SK-N-SH (cell line): ENCODE measurements around the gene MATK. TPM values are rescaled to one million over a fixed set of nuclear protein-coding genes. Genes with fewer than 3 reads are reported as not detected.

ENCODE experiments used
- CTCF ChIA-PET: fragments of 300-600, 350-600 bp; formaldehyde crosslinking; extraction: SDS; loops from one replicate; lab custom pipeline; 2021; lab: Yijun Ruan, JAX
- POLR2A ChIA-PET: fragments of 350-600 bp; sonication (Branson Sonifier 250); formaldehyde crosslinking; extraction: SDS; loops from one replicate; lab custom pipeline; 2020; ENCODE audit warnings: antibody characterized with exemption, inconsistent platforms; lab: Yijun Ruan, JAX
- DNase-seq: peaks from one replicate; pipeline ENCODE4 v3.0.0; 2012
- H2AFZ ChIP-seq: fragments of 200-600 bp; sonication (generic); 2 replicates; pipeline ENCODE4 v1.8.1; 2016; ENCODE audit warnings: antibody characterized with exemption, mild to moderate bottlenecking, low read depth
- H3F3A ChIP-seq: fragments of 200-600 bp; sonication (generic); replicated peaks from 2 replicates; pipeline ENCODE3; 2016; ENCODE audit warnings: antibody characterized with exemption, mild to moderate bottlenecking; ENCODE audit not compliant: insufficient read depth
- H3K27ac ChIP-seq, 2 experiments: fragments of 200-500 bp in 1 of 2; fragments of 200-600 bp in 1 of 2; sonication (Bioruptor generic) in 1 of 2; sonication (generic), shearing (Covaris generic) in 1 of 2; 2 replicates each; pipeline versions ENCODE4 v1.5.1 to v1.6.1; 2014 to 2016; ENCODE audit warnings: low read depth in 2 of 2, inconsistent platforms in 1 of 2, low read length in 1 of 2, mild to moderate bottlenecking in 1 of 2, mixed read lengths in 1 of 2
- H3K27me3 ChIP-seq: fragments of 200-600 bp; sonication (generic), shearing (Covaris generic); 2 replicates; pipeline ENCODE4 v1.6.1; 2016; ENCODE audit warnings: mixed run types; ENCODE audit not compliant: insufficient read depth
- H3K36me3 ChIP-seq, 2 experiments: fragments of 200-500 bp in 1 of 2; fragments of 200-600 bp in 1 of 2; sonication (Bioruptor generic) in 1 of 2; sonication (generic) in 1 of 2; replicated peaks in 1 of 2; 2 replicates each; pipeline versions ENCODE3 to v1.5.1; 2014 to 2016; ENCODE audit warnings: low read length in 1 of 2, mild to moderate bottlenecking in 1 of 2; ENCODE audit not compliant: insufficient read depth in 2 of 2, control insufficient read depth in 1 of 2
- H3K4me1 ChIP-seq, 2 experiments: fragments of 200-500 bp in 1 of 2; fragments of 200-600 bp in 1 of 2; sonication (Bioruptor generic) in 1 of 2; sonication (generic), shearing (Covaris generic) in 1 of 2; 2 replicates each; pipeline versions ENCODE4 v1.5.1 to v1.6.1; 2014 to 2016; ENCODE audit warnings: low read depth in 1 of 2, low read length in 1 of 2, mixed run types in 1 of 2; ENCODE audit not compliant: insufficient read depth in 2 of 2, control insufficient read depth in 1 of 2
- H3K4me2 ChIP-seq: fragments of 200-600 bp; sonication (generic), shearing (Covaris generic); 2 replicates; pipeline ENCODE4 v1.6.1; 2017; ENCODE audit warnings: mixed run types
- H3K4me3 ChIP-seq, 2 experiments: fragments of 200-500 bp in 1 of 2; fragments of 200-600 bp in 1 of 2; sonication (Bioruptor generic) in 1 of 2; sonication (generic), shearing (Covaris generic) in 1 of 2; 2 replicates each; pipeline versions ENCODE4 v1.5.1 to v1.8.1; 2014 to 2016; ENCODE audit warnings: low read depth in 2 of 2, inconsistent platforms in 1 of 2, low read length in 1 of 2, mild to moderate bottlenecking in 1 of 2, mixed read lengths in 1 of 2, moderate library complexity in 1 of 2
- H3K79me2 ChIP-seq: fragments of 200-600 bp; sonication (generic); 2 replicates; pipeline ENCODE4 v1.8.1; 2017; ENCODE audit warnings: mild to moderate bottlenecking; ENCODE audit not compliant: insufficient read depth
- H3K9ac ChIP-seq: fragments of 200-600 bp; sonication (generic); 2 replicates; pipeline ENCODE4 v1.6.1; 2017; ENCODE audit warnings: mixed run types
- H3K9me2 ChIP-seq: fragments of 200-600 bp; sonication (generic); 2 replicates; pipeline ENCODE4 v1.6.1; 2017; ENCODE audit warnings: mixed run types
- H3K9me3 ChIP-seq: fragments of 200-600 bp; sonication (generic); 2 replicates; pipeline ENCODE4 v1.6.1; 2017; ENCODE audit warnings: mixed run types, mild to moderate bottlenecking, moderate library complexity
- H4K20me1 ChIP-seq: fragments of 200-600 bp; sonication (generic); 2 replicates; pipeline ENCODE4 v1.6.1; 2017; ENCODE audit warnings: mild to moderate bottlenecking, mixed run types; ENCODE audit not compliant: insufficient read depth
- CHD2 ChIP-seq: fragments of 150-350 bp; IDR thresholded peaks from 2 replicates; pipeline ENCODE4 v1.6.1; 2018; ENCODE audit warnings: low read length; ENCODE audit not compliant: partially characterized antibody
- CTCF ChIP-seq: fragments of 200-600 bp; sonication (generic); IDR thresholded peaks from 2 replicates; pipeline ENCODE4 v1.6.1; 2017; ENCODE audit warnings: antibody characterized with exemption, mild to moderate bottlenecking, moderate library complexity
- EP300 ChIP-seq, 2 experiments: IDR thresholded peaks; 2 replicates each; pipeline versions ENCODE4 v1.4.0 to v1.6.1; 2012; ENCODE audit warnings: borderline replicate concordance in 1 of 2, low read depth in 1 of 2, low read length in 1 of 2
- FOSL2 ChIP-seq: IDR thresholded peaks from 2 replicates; pipeline ENCODE4 v1.4.0; 2012; ENCODE audit warnings: low read depth, mild to moderate bottlenecking, moderate library complexity, borderline replicate concordance
- FOXJ3 ChIP-seq: sonication (generic); formaldehyde crosslinking; IDR thresholded peaks from 2 replicates; pipeline ENCODE4 v1.5.1; 2020; ENCODE audit warnings: mild to moderate bottlenecking, missing genetic modification reagents
- FOXM1 ChIP-seq: IDR thresholded peaks from 2 replicates; pipeline ENCODE4 v1.4.0; 2012; ENCODE audit warnings: low read depth, mild to moderate bottlenecking
- GATA2 ChIP-seq: sonication (generic); formaldehyde crosslinking; IDR thresholded peaks from 2 replicates; pipeline ENCODE4 v1.5.0; 2020; ENCODE audit warnings: mild to moderate bottlenecking, missing genetic modification reagents
- JUND ChIP-seq: IDR thresholded peaks from 2 replicates; pipeline ENCODE4 v1.4.0; 2012
- MEF2A ChIP-seq: IDR thresholded peaks from 2 replicates; pipeline ENCODE4 v1.4.0; 2012; ENCODE audit warnings: low read depth, borderline replicate concordance
- MXI1 ChIP-seq: IDR thresholded peaks from 2 replicates; pipeline ENCODE4 v1.6.1; 2012; ENCODE audit warnings: mild to moderate bottlenecking, low read depth, low read length, improper control_type of control experiment
- NFIC ChIP-seq: IDR thresholded peaks from 2 replicates; pipeline ENCODE4 v1.4.0; 2012; ENCODE audit warnings: borderline replicate concordance
- PBX3 ChIP-seq: IDR thresholded peaks from 2 replicates; pipeline ENCODE4; 2012
- RCOR1 ChIP-seq: fragments of 150-350 bp; IDR thresholded peaks from 2 replicates; pipeline ENCODE4 v1.6.1; 2017; ENCODE audit warnings: antibody characterized with exemption, low read length
- RFX5 ChIP-seq: IDR thresholded peaks from 2 replicates; pipeline ENCODE4 v1.6.1; 2012; ENCODE audit warnings: mild to moderate bottlenecking, improper control_type of control experiment, low read length
- TCF12 ChIP-seq: IDR thresholded peaks from 2 replicates; pipeline ENCODE4 v1.4.0; 2012
- USF1 ChIP-seq: IDR thresholded peaks from 2 replicates; pipeline ENCODE4 v1.4.0; 2012; ENCODE audit warnings: low read depth, borderline replicate concordance
- YY1 ChIP-seq: IDR thresholded peaks from 2 replicates; pipeline ENCODE4 v1.4.0; 2012; ENCODE audit warnings: low read depth, mild to moderate bottlenecking
- WGBS: methylation state at CpG from one replicate; pipeline ENCODE4 v1.1.6; 2017; ENCODE audit warnings: low lambda C conversion rate; 5-methylcytosine and 5-hydroxymethylcytosine counted together
- polyA plus RNA-seq, 3 experiments: library from polyadenylated mRNA; depleted of rRNA; stranded (reverse); fragments of >200 nt; gene quantifications; 2 replicates each; pipeline ENCODE4 v1.2.3, GENCODE V29; 2012

MATK gene
- polyA plus RNA-seq, 1 of the 3 experiments (the other 2 are of a cell fraction), result not detected

- Histone ChIP-seq H3K9me2 (no peaks in the 10 kb centered on the region), H3K79me2 (no peaks in the 10 kb centered on the region), H3K27me3 (peaks cover 33% of the 10 kb centered on the region)
- POLR2A ChIA-PET, result no interaction called here
- no peak for DNase-seq
- no peak for TF ChIP-seq FOXJ3 (CRISPR knock-in tag)
- no peak for TF ChIP-seq YY1
- no peak for TF ChIP-seq TCF12
- TF ChIP-seq RFX5, result no peak
- no peak for TF ChIP-seq MEF2A
- no peak for TF ChIP-seq RCOR1
- TF ChIP-seq FOXM1, result no peak
- TF ChIP-seq GATA2, result no peak
- TF ChIP-seq USF1, result no peak
- TF ChIP-seq NFIC, result no peak
- no peak for TF ChIP-seq MXI1
- no peak for TF ChIP-seq PBX3
- TF ChIP-seq CHD2, result no peak
- no peak for TF ChIP-seq EP300 (IDR thresholded peaks at IDR 0.05; ENCODE audit: borderline replicate concordance in 1 of 2, low read depth in 1 of 2, low read length in 1 of 2)
- TF ChIP-seq JUND, result no peak
- no peak for TF ChIP-seq FOSL2
- TF ChIP-seq, all 33 proteins: peak for 0
- Histone ChIP-seq H3F3A (no peaks in the 10 kb centered on the region), H3K4me3 (no peak overlapping the region), H3K4me2 (no peak overlapping the region; the same call in 1 of the 2 replicates), H3K9ac (no peak overlapping the region), H3K4me1 (no peaks in the 10 kb centered on the region; a peak in 1 of 4 replicates), H4K20me1 (no peaks in the 10 kb centered on the region), H3K9me3 (peaks cover 9% of the 10 kb centered on the region), H2AFZ (no peak overlapping the region), H3K27ac (no peak overlapping the region), H3K36me3 (no peaks in the 10 kb centered on the region)
- 6% methylated on average over 13 of the region's 47 CpGs for whole genome bisulfite sequencing
- CTCF ChIA-PET, result interaction anchor here (2.6 kb wide), 1 partner anchor 37 kb away, joined by 26 read pairs; no protein-coding TSS in a partner anchor
Measured at GRCh38 chr19:3785451-3785937, 687 bp downstream of the MATK start.

GRCh38 chr19:3784607-3785450, 1.4 kb downstream of the MATK start:
- no peak overlapping the region for H3K4me3 ChIP-seq
- ChIA-PET CTCF (interaction anchor here (0.9 to 2.6 kb wide), 10 partner anchors 9 to 203 kb away, joined by 3 to 26 read pairs (median 4); partner anchors contain the start of genes ATCAY and RAX2), POLR2A (no interaction called here)
- no peaks in the 10 kb centered on the region for H3K79me2 ChIP-seq
- H3F3A ChIP-seq, result no peaks in the 10 kb centered on the region
- no peaks in the 10 kb centered on the region for H4K20me1 ChIP-seq
- no peak overlapping the region for H3K9ac ChIP-seq
- peaks cover 32% of the 10 kb centered on the region for H3K27me3 ChIP-seq
- 7% methylated on average over 16 of the region's 25 CpGs for WGBS
- peaks cover 9% of the 10 kb centered on the region for H3K9me3 ChIP-seq
- no peaks in the 10 kb centered on the region; a peak in 1 of 4 replicates for H3K4me1 ChIP-seq
- no peak overlapping the region for H3K4me2 ChIP-seq
- no peak overlapping the region for H2AFZ ChIP-seq
- H3K9me2 ChIP-seq, result no peaks in the 10 kb centered on the region
- TF ChIP-seq CTCF, result no peak
- no peak for TF ChIP-seq YY1
- TF ChIP-seq USF1, result no peak
- H3K27ac ChIP-seq, result no peak overlapping the region
- DNase-seq, result no peak
- no peaks in the 10 kb centered on the region for H3K36me3 ChIP-seq
